ENCODE data around the gene IZUMO1R. TPM values are rescaled to one million over a fixed set of nuclear protein-coding genes. Genes with fewer than 3 reads are reported as not detected.
"Not testable (repeated sequence)": the region's sequence is repeated elsewhere in the genome, so short reads cannot be mapped to it uniquely, and the experiment has no call there.

The IZUMO1R gene
- total RNA-seq, 1 experiment from 2014 or later, result not detected

DNA sequence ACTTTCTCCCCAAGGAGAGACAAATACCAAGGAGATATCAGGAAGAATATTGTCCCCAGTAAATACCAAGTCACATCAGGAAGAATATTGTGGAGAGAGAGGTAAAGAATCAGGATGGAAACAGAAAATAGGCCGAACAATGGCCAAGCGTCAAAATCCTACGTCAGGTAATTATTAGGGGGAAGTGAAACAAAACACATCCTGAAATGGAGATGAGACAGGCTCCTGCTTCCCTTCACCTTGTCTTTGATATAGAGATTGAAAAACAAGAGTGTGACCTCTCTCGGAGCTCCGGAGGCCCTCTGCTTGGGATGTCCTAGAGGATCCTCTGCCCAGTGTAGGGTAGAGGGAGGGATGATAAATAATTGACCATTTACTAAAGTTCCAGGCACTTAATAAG is 27.4 kb upstream of the IZUMO1R start:
- no peaks in the 10 kb centered on the region for H3K27me3 ChIP-seq (ENCODE audit: control insufficient read depth, insufficient read depth, low read length)
- ChIA-PET CTCF (no interaction called here), POLR2A (no interaction called here)
- H3K9me3 ChIP-seq (ENCODE audit: control insufficient read depth, insufficient read depth, low read depth, low read length), result no peaks in the 10 kb centered on the region
- no peak for ATAC-seq
- in situ Hi-C loops (cut with HindIII; ENCODE audit: low pct_unique_long_range_greater_than_20kb, low sequenced_read_pairs) (no loop called here), intact Hi-C loops (cut with micrococcal nuclease; ENCODE audit: unreplicated experiment) (no loop called here)
- no TSS peak for BruUV-seq (replicated peaks)
- H3K4me1 ChIP-seq (ENCODE audit: control insufficient read depth, insufficient read depth, low read length), result no peaks in the 10 kb centered on the region
- H3K27ac ChIP-seq (ENCODE audit: low read length), result no peak overlapping the region
- no peak overlapping the region for H3K4me3 ChIP-seq (ENCODE audit: low read depth in 2 of 2, low read length in 2 of 2)
- TF ChIP-seq SIN3A (IDR thresholded peaks at IDR 0.05; ENCODE audit: borderline replicate concordance, insufficient read depth, low read depth, low read length) (no peak), POLR2AphosphoS5 (IDR thresholded peaks at IDR 0.05; ENCODE audit: low read depth, low read length) (no peak), TCF7L2 (IDR thresholded peaks at IDR 0.05; ENCODE audit: low read depth, low read length) (no peak), REST (IDR thresholded peaks at IDR 0.05; ENCODE audit: insufficient read depth in 1 of 2, low read depth in 2 of 2, low read length in 1 of 2) (no peak)
- TF ChIP-seq, protein P1, sequence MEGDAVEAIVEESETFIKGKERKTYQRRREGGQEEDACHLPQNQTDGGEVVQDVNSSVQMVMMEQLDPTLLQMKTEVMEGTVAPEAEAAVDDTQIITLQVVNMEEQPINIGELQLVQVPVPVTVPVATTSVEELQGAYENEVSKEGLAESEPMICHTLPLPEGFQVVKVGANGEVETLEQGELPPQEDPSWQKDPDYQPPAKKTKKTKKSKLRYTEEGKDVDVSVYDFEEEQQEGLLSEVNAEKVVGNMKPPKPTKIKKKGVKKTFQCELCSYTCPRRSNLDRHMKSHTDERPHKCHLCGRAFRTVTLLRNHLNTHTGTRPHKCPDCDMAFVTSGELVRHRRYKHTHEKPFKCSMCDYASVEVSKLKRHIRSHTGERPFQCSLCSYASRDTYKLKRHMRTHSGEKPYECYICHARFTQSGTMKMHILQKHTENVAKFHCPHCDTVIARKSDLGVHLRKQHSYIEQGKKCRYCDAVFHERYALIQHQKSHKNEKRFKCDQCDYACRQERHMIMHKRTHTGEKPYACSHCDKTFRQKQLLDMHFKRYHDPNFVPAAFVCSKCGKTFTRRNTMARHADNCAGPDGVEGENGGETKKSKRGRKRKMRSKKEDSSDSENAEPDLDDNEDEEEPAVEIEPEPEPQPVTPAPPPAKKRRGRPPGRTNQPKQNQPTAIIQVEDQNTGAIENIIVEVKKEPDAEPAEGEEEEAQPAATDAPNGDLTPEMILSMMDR (IDR thresholded peaks at IDR 0.05), result no peak
- no peak for DNase-seq (ENCODE audit: low read depth, low spot score)
- H3K36me3 ChIP-seq (ENCODE audit: control insufficient read depth, insufficient read depth, low read length), result no peaks in the 10 kb centered on the region

GRCh38 chr11:94278207-94278606 is 26.2 kb upstream of the IZUMO1R start:
- intact Hi-C loops (cut with micrococcal nuclease; ENCODE audit: unreplicated experiment); POLR2A ChIA-PET; BruUV-seq (replicated peaks); H3K4me3 ChIP-seq (ENCODE audit: low read depth in 2 of 2, low read length in 2 of 2); in situ Hi-C loops (cut with HindIII; ENCODE audit: low pct_unique_long_range_greater_than_20kb, low sequenced_read_pairs); DNase-seq (ENCODE audit: low read depth, low spot score); H3K4me1 ChIP-seq (ENCODE audit: control insufficient read depth, insufficient read depth, low read length); H3K27me3 ChIP-seq (ENCODE audit: control insufficient read depth, insufficient read depth, low read length); H3K27ac ChIP-seq (ENCODE audit: low read length); H3K9me3 ChIP-seq (ENCODE audit: control insufficient read depth, insufficient read depth, low read depth, low read length); ATAC-seq; CTCF ChIA-PET; H3K36me3 ChIP-seq (ENCODE audit: control insufficient read depth, insufficient read depth, low read length): not testable (repeated sequence)

DNA sequence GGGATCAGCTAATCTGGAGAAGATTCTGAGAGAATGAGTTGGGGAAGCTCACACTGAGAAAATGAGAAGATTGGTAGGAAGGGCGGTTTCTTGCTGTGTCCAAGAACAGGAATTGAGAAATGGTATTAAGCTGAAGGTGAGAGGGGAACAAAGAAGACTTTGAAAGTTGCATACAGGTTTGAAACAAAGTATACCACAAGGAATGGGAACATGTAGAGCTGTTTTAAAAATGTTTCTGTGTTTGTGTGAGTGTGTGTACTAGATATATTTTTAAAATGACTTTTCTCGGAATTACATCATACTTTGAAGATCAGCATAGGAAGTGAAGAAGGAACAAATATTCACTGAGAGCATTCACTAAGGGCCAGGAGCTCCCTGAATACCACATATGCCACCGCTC is 24.4 kb upstream of the IZUMO1R start:
- ATAC-seq, result no peak
- in situ Hi-C loops (cut with HindIII; ENCODE audit: low pct_unique_long_range_greater_than_20kb, low sequenced_read_pairs) (no loop called here), intact Hi-C loops (cut with micrococcal nuclease; ENCODE audit: unreplicated experiment) (no loop called here)
- Histone ChIP-seq H3K27ac (ENCODE audit: low read length) (no peak overlapping the region), H3K9me3 (ENCODE audit: control insufficient read depth, insufficient read depth, low read depth, low read length) (no peaks in the 10 kb centered on the region), H3K4me1 (ENCODE audit: control insufficient read depth, insufficient read depth, low read length) (no peaks in the 10 kb centered on the region), H3K4me3 (ENCODE audit: low read depth in 2 of 2, low read length in 2 of 2) (no peak overlapping the region), H3K36me3 (ENCODE audit: control insufficient read depth, insufficient read depth, low read length) (no peaks in the 10 kb centered on the region), H3K27me3 (ENCODE audit: control insufficient read depth, insufficient read depth, low read length) (0 out of 2 replicates have a peak, but pooled peaks cover 3% of the 10 kb centered on the region)
- CTCF ChIA-PET, result no interaction called here
- POLR2A ChIA-PET, result no interaction called here
- no TSS peak for BruUV-seq (replicated peaks)
- TF ChIP-seq SIN3A (IDR thresholded peaks at IDR 0.05; ENCODE audit: borderline replicate concordance, insufficient read depth, low read depth, low read length) (no peak), POLR2AphosphoS5 (IDR thresholded peaks at IDR 0.05; ENCODE audit: low read depth, low read length) (no peak), TCF7L2 (IDR thresholded peaks at IDR 0.05; ENCODE audit: low read depth, low read length) (no peak), REST (IDR thresholded peaks at IDR 0.05; ENCODE audit: insufficient read depth in 1 of 2, low read depth in 2 of 2, low read length in 1 of 2) (no peak)
- TF ChIP-seq, protein P1 (IDR thresholded peaks at IDR 0.05), result no peak
- no peak for DNase-seq (ENCODE audit: low read depth, low spot score)

All from Panc1 (cell line).